ENCODE results near the gene BCL2L15. TPM values are rescaled to one million over a fixed set of nuclear protein-coding genes. Genes with fewer than 3 reads are reported as not detected.

Gene BCL2L15
- total and polyA plus RNA-seq, 2 of the 8 experiments (the other 6 are each of a cell fraction or from before 2014, with no cell fraction given): 0.32 to 0.36 TPM

DNA sequence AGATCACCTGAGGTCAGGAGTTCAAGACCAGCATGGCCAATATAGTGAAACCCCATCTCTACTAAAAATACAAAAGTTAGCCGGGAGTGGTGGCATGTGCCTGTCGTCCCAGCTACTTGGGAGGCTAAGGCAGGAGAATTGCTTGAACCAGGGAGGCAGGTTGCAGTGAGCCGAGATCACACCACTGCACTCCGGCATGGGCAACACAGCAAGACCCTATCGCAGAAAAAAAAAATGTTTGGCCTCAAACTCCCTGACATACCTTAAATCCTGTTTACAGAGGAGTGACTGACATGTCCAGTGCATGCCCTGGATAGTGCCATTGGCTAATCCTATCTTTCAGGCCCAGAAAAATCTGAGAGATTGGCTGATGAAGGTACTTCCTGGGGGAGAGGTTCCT, 29.6 kb upstream of the BCL2L15 start (continued):
- no peak for TF ChIP-seq BCL11A (IDR thresholded peaks at IDR 0.05; ENCODE audit: low read depth in 2 of 2, low read length in 2 of 2)
- TF ChIP-seq POU5F1 (IDR thresholded peaks at IDR 0.05; ENCODE audit: low read depth, low read length): no peak
- TF ChIP-seq SUZ12 (IDR thresholded peaks at IDR 0.05; ENCODE audit: low read length): no peak
- TF ChIP-seq HDAC6 (IDR thresholded peaks at IDR 0.05; ENCODE audit: low read depth, low read length): no peak
